Panc1 (cell line): ENCODE results near the gene SMYD4. TPM values are rescaled to one million over a fixed set of nuclear protein-coding genes. Genes with fewer than 3 reads are reported as not detected.
A peak's percentile ranks its signal among the peaks of the same experiment; 100 is the strongest.

Experiments
- ATAC-seq: fragments of 200-7000 bp; cut with Tn5 transposase; 2 replicates; pipeline ENCODE4 v1.9.1; 2020; ENCODE audit warnings: mild to moderate bottlenecking, moderate library complexity
- BruUV-seq: library from RNA; stranded (reverse); fragments of 400-500 nt; replicated peaks from 2 replicates; lab custom pipeline; 2021; lab: Mats Ljungman, UMichigan
- CTCF ChIA-PET: fragments of 300-600 bp; sonication (Branson Sonifier 250); formaldehyde crosslinking; loops from one replicate; lab custom pipeline; 2022; ENCODE audit warnings: antibody characterized with exemption; lab: Charles Lee
- POLR2A ChIA-PET: fragments of 300-600 bp; sonication (Branson Sonifier 250); formaldehyde crosslinking; loops from one replicate; lab custom pipeline; 2022; ENCODE audit warnings: antibody characterized with exemption; lab: Charles Lee
- DNase-seq: peaks from one replicate; pipeline ENCODE4 v3.0.0-alpha.2; 2010; ENCODE audit warnings: low read depth, low spot score
- H3K27ac ChIP-seq: 2 replicates; pipeline ENCODE4 v1.5.1; 2011; ENCODE audit warnings: mild to moderate bottlenecking, low read length, inconsistent platforms
- H3K27me3 ChIP-seq: fragments of 200-500 bp; sonication (Bioruptor generic); 2 replicates; pipeline ENCODE4 v1.6.0; 2014; ENCODE audit warnings: low read length, inconsistent platforms; ENCODE audit not compliant: control insufficient read depth, insufficient read depth
- H3K36me3 ChIP-seq: fragments of 200-500 bp; sonication (Bioruptor generic); 2 replicates; pipeline ENCODE4 v1.5.1; 2014; ENCODE audit warnings: inconsistent platforms, mild to moderate bottlenecking, low read length, moderate library complexity; ENCODE audit not compliant: control insufficient read depth, insufficient read depth
- H3K4me1 ChIP-seq: 2 replicates; pipeline ENCODE4 v1.5.1; 2011; ENCODE audit warnings: inconsistent platforms, mild to moderate bottlenecking, low read length, moderate library complexity; ENCODE audit not compliant: control insufficient read depth, insufficient read depth
- H3K4me3 ChIP-seq, 2 experiments: 2 replicates each; pipeline ENCODE4 v1.5.1; 2011 to 2012; ENCODE audit warnings: low read depth in 2 of 2, low read length in 2 of 2, mild to moderate bottlenecking in 2 of 2, inconsistent platforms in 1 of 2, moderate library complexity in 1 of 2
- H3K9me3 ChIP-seq: fragments of 200-500 bp; sonication (Bioruptor generic); 2 replicates; pipeline ENCODE4 v1.5.1; 2014; ENCODE audit warnings: low read depth, mild to moderate bottlenecking, inconsistent platforms, low read length, moderate library complexity; ENCODE audit not compliant: control insufficient read depth, insufficient read depth
- CTCF ChIP-seq: fragments of 450-650 bp; IDR thresholded peaks from 2 replicates; pipeline ENCODE4 v1.5.1; 2017; ENCODE audit warnings: mild to moderate bottlenecking
- POLR2AphosphoS5 ChIP-seq: IDR thresholded peaks from 2 replicates; pipeline ENCODE4 v1.6.1; 2012; ENCODE audit warnings: mild to moderate bottlenecking, low read depth, low read length, moderate library complexity
- SIN3A ChIP-seq: IDR thresholded peaks from 2 replicates; pipeline ENCODE4 v1.6.1; 2012; ENCODE audit warnings: low read depth, mild to moderate bottlenecking, low read length, moderate library complexity, borderline replicate concordance; ENCODE audit not compliant: insufficient read depth
- TCF7L2 ChIP-seq: IDR thresholded peaks from 2 replicates; pipeline ENCODE4 v1.6.1; 2011; ENCODE audit warnings: mild to moderate bottlenecking, low read depth, low read length, inconsistent platforms
- in situ Hi-C: cut with HindIII; loops from 2 replicates; pipeline ENCODE4 v1.10.0; 2016; ENCODE audit warnings: low sequenced_read_pairs, low pct_unique_long_range_greater_than_20kb
- intact Hi-C: fragments of 100-400 bp; cut with micrococcal nuclease; formaldehyde crosslinking; loops from one replicate; pipeline ENCODE4 v1.10.0; 2022; ENCODE audit not compliant: unreplicated experiment
- total RNA-seq: library from RNA; stranded (reverse); gene quantifications from one replicate; pipeline ENCODE4 v1.2.1, GENCODE V29; 2021; ENCODE audit not compliant: unreplicated experiment

Gene SMYD4
- total RNA-seq, 1 experiment from 2014 or later: 17.1 TPM

GRCh38 chr17:1758807-1759206, 70.9 kb downstream of the SMYD4 start:
- H3K4me1 ChIP-seq: peaks cover 9% of the 10 kb centered on the region
- TF ChIP-seq CTCF (no peak), TCF7L2 (no peak)
- DNase-seq (no peak), ATAC-seq (no peak)
- POLR2A ChIA-PET: no interaction called here
- H3K27ac ChIP-seq: no peak overlapping the region
- H3K4me3 ChIP-seq: no peak overlapping the region
- intact Hi-C loops: no loop called here
- no TSS peak for BruUV-seq
- CTCF ChIA-PET: no interaction called here
- in situ Hi-C loops: no loop called here
- no peaks in the 10 kb centered on the region for H3K36me3 ChIP-seq
- H3K27me3 ChIP-seq: no peaks in the 10 kb centered on the region
- no peaks in the 10 kb centered on the region for H3K9me3 ChIP-seq

GRCh38 chr17:1755827-1756262, 73.9 kb downstream of the SMYD4 start:
- intact Hi-C loops: no loop called here
- in situ Hi-C loops: no loop called here
- TF ChIP-seq SIN3A (no peak), CTCF (no peak), POLR2AphosphoS5 (no peak)
- ChIA-PET POLR2A (no interaction called here), CTCF (interaction anchor here (0.5 kb wide), 1 partner anchor 13 kb away, joined by 4 read pairs; no protein-coding TSS in a partner anchor)
- Histone ChIP-seq H3K27me3 (no peaks in the 10 kb centered on the region), H3K4me1 (peaks cover 5% of the 10 kb centered on the region; the same call in 1 of the 2 replicates), H3K27ac (no peak overlapping the region), H3K4me3 (no peak overlapping the region), H3K9me3 (no peaks in the 10 kb centered on the region), H3K36me3 (no peaks in the 10 kb centered on the region)
- ATAC-seq (no peak), DNase-seq (no peak)
- no TSS peak for BruUV-seq

GRCh38 chr17:1755252-1755826, 74.4 kb downstream of the SMYD4 start:
- ATAC-seq (peak; percentile 31; the same call in 1 of the 2 replicates), DNase-seq (no peak)
- no peaks in the 10 kb centered on the region for H3K27me3 ChIP-seq
- no peak overlapping the region for H3K4me3 ChIP-seq
- intact Hi-C loops (no loop called here), in situ Hi-C loops (no loop called here)
- CTCF ChIA-PET: no interaction called here
- TF ChIP-seq TCF7L2: no peak
- H3K4me1 ChIP-seq: peaks cover 5% of the 10 kb centered on the region; the same call in 1 of the 2 replicates
- POLR2A ChIA-PET: no interaction called here
- H3K27ac ChIP-seq: no peak overlapping the region
- BruUV-seq: no TSS peak
- no peaks in the 10 kb centered on the region for H3K36me3 ChIP-seq
- no peaks in the 10 kb centered on the region for H3K9me3 ChIP-seq
